ENCODE measurements around the gene LTC4S. TPM values are rescaled to one million over a fixed set of nuclear protein-coding genes. Genes with fewer than 3 reads are reported as not detected.
A peak's percentile ranks its signal among the peaks of the same experiment; 100 is the strongest.

Gene LTC4S
- total and polyA plus RNA-seq, 2 experiments from 2014 or later = 3.7 TPM; not detected in 1

DNA sequence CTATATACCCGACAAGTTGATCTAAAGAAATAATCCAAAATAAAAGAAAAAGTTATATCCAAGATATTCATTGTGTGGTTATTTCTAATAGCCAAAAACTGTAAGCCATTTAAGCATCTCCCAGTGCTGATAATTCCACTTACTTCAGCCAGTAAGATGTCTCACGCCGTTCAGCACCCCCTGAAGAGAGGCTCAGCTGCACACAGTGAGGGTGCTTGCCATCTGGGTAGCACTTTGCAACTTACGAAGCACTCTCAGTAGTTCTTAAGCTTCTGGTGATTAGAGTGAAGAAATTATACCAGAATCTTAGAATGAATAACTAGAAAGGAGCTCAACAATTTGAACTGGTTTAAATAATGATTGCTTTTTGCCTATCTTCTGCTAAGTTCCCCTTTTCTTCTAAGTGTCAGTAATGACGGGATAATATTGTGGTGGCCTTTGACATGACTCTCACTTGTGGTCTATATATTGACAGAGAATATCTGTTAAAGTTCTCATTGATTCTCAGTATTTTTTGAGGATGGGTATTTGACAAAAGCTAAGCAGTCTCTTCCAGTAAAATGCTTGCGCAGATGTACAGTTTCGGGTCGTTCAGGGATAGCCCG lies 26.2 kb upstream of the LTC4S start:
- no peak overlapping the region for H2AFZ ChIP-seq
- peaks cover 47% of the 10 kb centered on the region for H4K20me1 ChIP-seq (ENCODE audit: insufficient read depth, poor library complexity, severe bottlenecking)
- H3K9me2 ChIP-seq (replicated peaks; ENCODE audit: insufficient read depth) = no peaks in the 10 kb centered on the region
- H3K4me1 ChIP-seq (ENCODE audit: insufficient read depth) = peaks cover 13% of the 10 kb centered on the region
- WGBS (ENCODE audit: low lambda C conversion rate, missing lambda C conversion rate) = 96% methylated on average over 9 of the region's 9 CpGs
- H3K4me3 ChIP-seq = no peak overlapping the region
- H3K27me3 ChIP-seq = no peaks in the 10 kb centered on the region
- peaks cover 65% of the 10 kb centered on the region for H3K79me2 ChIP-seq
- H3K4me2 ChIP-seq = no peak overlapping the region
- no peak overlapping the region for H3K27ac ChIP-seq
- no peaks in the 10 kb centered on the region for H3K9me3 ChIP-seq (ENCODE audit: low read depth)
- no peak for DNase-seq (ENCODE audit: low spot score)
- no peaks in the 10 kb centered on the region for H3K36me3 ChIP-seq (replicated peaks; ENCODE audit: insufficient read depth, low read depth)
- TF ChIP-seq EZH2 (IDR thresholded peaks at IDR 0.05; ENCODE audit: borderline replicate concordance) (no peak), EZH2phosphoT487 (IDR thresholded peaks at IDR 0.05; ENCODE audit: low read depth, severe bottlenecking, unreplicated experiment) (no peak), CTCF (IDR thresholded peaks at IDR 0.05; ENCODE audit: poor library complexity) (no peak)

DNA sequence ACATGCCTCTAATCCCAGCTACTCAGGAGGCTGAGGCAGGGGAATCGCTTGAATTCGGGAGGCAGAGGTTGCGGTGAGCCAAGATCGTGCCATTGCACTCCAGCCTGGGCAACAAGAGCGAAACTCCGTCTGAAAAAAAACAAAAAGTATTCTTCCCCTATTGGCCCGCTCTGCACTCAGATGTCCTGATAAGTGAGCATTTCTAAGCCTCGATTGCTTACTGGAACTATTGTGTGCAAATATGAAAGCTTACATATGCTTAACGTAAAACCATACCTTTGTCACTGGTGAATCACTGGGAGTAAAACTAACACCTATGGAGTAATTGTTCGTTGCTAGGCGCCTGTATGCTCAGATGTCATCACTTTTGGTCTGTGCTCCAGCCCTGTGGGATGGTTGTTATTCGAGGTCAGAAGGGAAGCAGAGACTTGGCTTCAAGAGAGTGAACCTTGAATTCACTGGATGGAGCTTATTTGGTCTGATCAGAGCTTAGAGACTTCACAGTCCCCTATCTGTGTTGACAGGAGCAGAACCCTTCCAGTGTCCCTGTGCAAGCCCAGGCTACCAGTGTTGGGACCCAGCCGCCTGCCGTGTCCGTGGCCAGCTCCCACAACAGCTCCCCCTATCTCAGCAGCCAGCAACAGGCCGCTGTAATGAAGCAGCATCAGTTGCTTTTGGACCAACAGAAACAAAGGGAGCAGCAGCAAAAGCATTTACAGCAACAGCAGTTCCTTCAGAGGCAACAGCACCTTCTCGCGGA lies 25.3 kb upstream of the LTC4S start:
- Histone ChIP-seq H3K4me3 (no peak overlapping the region), H4K20me1 (ENCODE audit: insufficient read depth, poor library complexity, severe bottlenecking) (peaks cover 40% of the 10 kb centered on the region), H3K9me2 (replicated peaks; ENCODE audit: insufficient read depth) (no peaks in the 10 kb centered on the region), H3K27ac (no peak overlapping the region), H3K27me3 (no peaks in the 10 kb centered on the region), H3K36me3 (replicated peaks; ENCODE audit: insufficient read depth, low read depth) (no peaks in the 10 kb centered on the region), H2AFZ (no peak overlapping the region), H3K4me2 (no peak overlapping the region), H3K79me2 (peaks cover 63% of the 10 kb centered on the region), H3K9me3 (ENCODE audit: low read depth) (no peaks in the 10 kb centered on the region), H3K4me1 (ENCODE audit: insufficient read depth) (peaks cover 7% of the 10 kb centered on the region)
- 90% methylated on average over 18 of the region's 18 CpGs for WGBS (ENCODE audit: low lambda C conversion rate, missing lambda C conversion rate)
- no peak for DNase-seq (ENCODE audit: low spot score)
- TF ChIP-seq EZH2 (IDR thresholded peaks at IDR 0.05; ENCODE audit: borderline replicate concordance) = no peak
- TF ChIP-seq CTCF (IDR thresholded peaks at IDR 0.05; ENCODE audit: poor library complexity) = peak; percentile 5
- no peak for TF ChIP-seq EZH2phosphoT487 (IDR thresholded peaks at IDR 0.05; ENCODE audit: low read depth, severe bottlenecking, unreplicated experiment)

DNA sequence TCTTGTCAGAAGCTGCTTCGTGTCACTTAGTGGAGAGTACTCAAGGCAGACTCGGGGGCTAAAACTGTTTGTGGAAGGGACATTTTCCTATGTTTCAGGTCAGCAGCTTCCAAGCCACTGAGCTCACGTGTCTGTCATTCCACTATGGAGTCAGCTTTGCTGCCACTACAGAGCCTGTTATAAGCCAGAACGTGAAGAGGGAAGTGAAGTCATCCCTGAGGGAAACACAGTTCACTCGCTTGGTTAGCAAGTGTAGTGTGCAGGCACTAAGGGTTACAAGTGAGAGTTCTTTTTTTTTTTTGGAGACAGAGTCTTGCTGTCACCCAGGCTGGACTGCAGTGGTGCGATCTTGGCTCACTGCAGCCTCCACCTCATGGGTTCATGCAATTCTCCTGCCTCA lies 24.5 kb upstream of the LTC4S start:
- H3K4me1 ChIP-seq (ENCODE audit: insufficient read depth) = no peaks in the 10 kb centered on the region
- no peaks in the 10 kb centered on the region for H3K9me3 ChIP-seq (ENCODE audit: low read depth)
- peaks cover 55% of the 10 kb centered on the region for H3K79me2 ChIP-seq
- no peak for TF ChIP-seq EZH2phosphoT487 (IDR thresholded peaks at IDR 0.05; ENCODE audit: low read depth, severe bottlenecking, unreplicated experiment)
- TF ChIP-seq EZH2 (IDR thresholded peaks at IDR 0.05; ENCODE audit: borderline replicate concordance) = no peak
- no peak for TF ChIP-seq CTCF (IDR thresholded peaks at IDR 0.05; ENCODE audit: poor library complexity)
- H2AFZ ChIP-seq = no peak overlapping the region
- no peaks in the 10 kb centered on the region for H3K27me3 ChIP-seq
- DNase-seq (ENCODE audit: low spot score) = no peak
- peaks cover 32% of the 10 kb centered on the region for H4K20me1 ChIP-seq (ENCODE audit: insufficient read depth, poor library complexity, severe bottlenecking)
- H3K4me2 ChIP-seq = no peak overlapping the region
- WGBS (ENCODE audit: low lambda C conversion rate, missing lambda C conversion rate) = 94% methylated on average over 6 of the region's 6 CpGs
- H3K4me3 ChIP-seq = no peak overlapping the region
- no peaks in the 10 kb centered on the region for H3K36me3 ChIP-seq (replicated peaks; ENCODE audit: insufficient read depth, low read depth)
- no peaks in the 10 kb centered on the region for H3K9me2 ChIP-seq (replicated peaks; ENCODE audit: insufficient read depth)
- no peak overlapping the region for H3K27ac ChIP-seq

Data from hepatocyte (in vitro differentiated cells).